ENCODE data around the gene ZCCHC7.

Gene ZCCHC7

DNA sequence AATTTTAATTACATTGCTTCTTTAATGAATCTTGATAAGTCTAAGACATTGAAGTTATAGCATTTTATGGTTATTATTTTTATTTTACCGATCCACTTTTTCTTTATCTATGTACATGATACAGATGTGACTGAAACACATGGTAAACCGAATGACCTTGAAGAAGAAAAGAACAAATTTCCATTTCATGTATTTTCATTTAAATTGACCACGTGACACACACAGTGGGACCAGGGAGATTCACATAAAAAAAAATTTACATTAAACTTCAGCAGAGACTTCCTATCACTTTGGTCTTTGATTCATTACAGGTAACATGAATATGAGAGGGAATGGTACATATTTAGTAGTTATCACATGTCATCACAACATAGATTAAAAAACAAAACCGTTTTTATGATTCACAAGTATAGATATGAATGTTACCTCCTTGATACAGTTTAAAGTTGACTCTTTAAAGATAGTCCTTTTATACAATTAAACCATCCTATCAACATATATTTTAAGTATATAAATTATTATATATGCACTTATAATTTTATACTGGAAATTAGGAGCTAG, 133.1 kb downstream of the ZCCHC7 start:
- Histone ChIP-seq H3K36me3 (ENCODE audit: control insufficient read depth, insufficient read depth, low read length) (peaks cover 3% of the 10 kb centered on the region), H3K4me3 (replicated peaks; ENCODE audit: low read depth, low read length) (no peak overlapping the region), H3K27me3 (replicated peaks; ENCODE audit: control insufficient read depth, insufficient read depth, low read length) (no peaks in the 10 kb centered on the region)
- DNase-seq (ENCODE audit: extremely low read depth, insufficient read length) = no peak
- TF ChIP-seq, protein P1, sequence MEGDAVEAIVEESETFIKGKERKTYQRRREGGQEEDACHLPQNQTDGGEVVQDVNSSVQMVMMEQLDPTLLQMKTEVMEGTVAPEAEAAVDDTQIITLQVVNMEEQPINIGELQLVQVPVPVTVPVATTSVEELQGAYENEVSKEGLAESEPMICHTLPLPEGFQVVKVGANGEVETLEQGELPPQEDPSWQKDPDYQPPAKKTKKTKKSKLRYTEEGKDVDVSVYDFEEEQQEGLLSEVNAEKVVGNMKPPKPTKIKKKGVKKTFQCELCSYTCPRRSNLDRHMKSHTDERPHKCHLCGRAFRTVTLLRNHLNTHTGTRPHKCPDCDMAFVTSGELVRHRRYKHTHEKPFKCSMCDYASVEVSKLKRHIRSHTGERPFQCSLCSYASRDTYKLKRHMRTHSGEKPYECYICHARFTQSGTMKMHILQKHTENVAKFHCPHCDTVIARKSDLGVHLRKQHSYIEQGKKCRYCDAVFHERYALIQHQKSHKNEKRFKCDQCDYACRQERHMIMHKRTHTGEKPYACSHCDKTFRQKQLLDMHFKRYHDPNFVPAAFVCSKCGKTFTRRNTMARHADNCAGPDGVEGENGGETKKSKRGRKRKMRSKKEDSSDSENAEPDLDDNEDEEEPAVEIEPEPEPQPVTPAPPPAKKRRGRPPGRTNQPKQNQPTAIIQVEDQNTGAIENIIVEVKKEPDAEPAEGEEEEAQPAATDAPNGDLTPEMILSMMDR (IDR thresholded peaks at IDR 0.05; ENCODE audit: insufficient read depth, low read length, poor library complexity, severe bottlenecking) = no peak

DNA sequence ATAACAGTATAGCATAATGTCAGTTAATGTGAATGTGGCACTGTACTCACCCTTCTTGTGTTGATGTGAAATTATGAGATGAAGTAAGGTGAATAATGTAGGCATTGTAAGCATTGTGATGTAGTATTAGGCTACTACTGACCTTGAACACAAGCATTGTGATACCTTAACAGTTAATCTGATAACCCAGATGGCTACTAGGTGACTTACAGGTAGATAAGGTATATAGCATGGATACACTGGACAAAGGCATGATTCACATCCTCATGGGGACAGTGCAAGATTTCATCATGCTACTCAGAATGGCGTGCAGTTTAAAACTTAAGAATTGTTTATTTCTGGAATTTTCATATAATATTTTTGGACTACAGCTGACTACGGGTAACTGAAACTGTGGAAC, 134.8 kb downstream of the ZCCHC7 start:
- Histone ChIP-seq H3K27me3 (replicated peaks; ENCODE audit: control insufficient read depth, insufficient read depth, low read length) (no peaks in the 10 kb centered on the region), H3K36me3 (ENCODE audit: control insufficient read depth, insufficient read depth, low read length) (peaks cover 3% of the 10 kb centered on the region), H3K4me3 (replicated peaks; ENCODE audit: low read depth, low read length) (no peak overlapping the region)
- DNase-seq (ENCODE audit: extremely low read depth, insufficient read length) = no peak
- TF ChIP-seq, protein P1 (IDR thresholded peaks at IDR 0.05; ENCODE audit: insufficient read depth, low read length, poor library complexity, severe bottlenecking) = no peak

DNA sequence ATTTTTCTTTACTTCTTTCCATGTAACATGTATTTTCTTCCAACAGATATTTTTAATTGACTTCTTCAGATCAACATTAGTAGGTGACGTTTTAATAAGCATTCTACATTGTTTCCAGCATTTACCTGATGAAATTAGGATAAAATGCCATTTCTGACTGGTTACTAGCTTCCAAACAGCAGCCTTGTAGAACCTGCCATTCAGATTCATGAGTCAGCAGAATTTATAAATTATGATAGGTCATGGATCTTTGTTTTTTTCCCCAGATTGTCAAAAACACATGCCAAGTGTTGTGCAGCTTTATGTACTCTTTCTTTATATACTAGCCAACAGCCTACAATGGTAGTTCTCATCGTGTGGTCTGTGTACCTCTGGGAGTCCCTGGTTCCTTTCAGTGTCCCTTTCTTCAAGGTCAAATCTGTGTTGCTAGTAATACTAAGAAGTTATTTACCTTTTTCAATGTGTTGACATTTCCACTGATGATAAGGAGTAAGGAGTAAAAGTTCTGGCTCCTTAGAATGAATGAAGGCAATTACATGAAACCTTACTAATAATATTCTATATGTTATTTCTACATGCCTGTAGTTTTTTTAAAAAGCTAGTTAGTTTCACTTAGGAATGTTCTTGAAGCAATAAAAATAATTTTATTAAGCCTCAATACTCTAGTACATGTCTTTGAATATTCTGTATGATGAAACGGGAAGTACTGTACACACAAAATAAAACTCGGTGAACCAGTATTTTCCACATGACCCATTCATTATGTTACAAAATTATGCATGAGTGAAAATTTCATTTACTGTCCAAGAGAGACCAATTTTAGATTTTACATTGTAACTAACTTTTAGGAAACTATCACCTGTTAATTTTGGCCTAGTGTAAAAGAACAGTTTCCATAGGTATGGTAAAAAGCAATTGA, 135.8 kb downstream of the ZCCHC7 start:
- no peaks in the 10 kb centered on the region for H3K27me3 ChIP-seq (replicated peaks; ENCODE audit: control insufficient read depth, insufficient read depth, low read length)
- H3K36me3 ChIP-seq (ENCODE audit: control insufficient read depth, insufficient read depth, low read length) = peaks cover 3% of the 10 kb centered on the region
- no peak overlapping the region for H3K4me3 ChIP-seq (replicated peaks; ENCODE audit: low read depth, low read length)
- TF ChIP-seq, protein P1 (IDR thresholded peaks at IDR 0.05; ENCODE audit: insufficient read depth, low read length, poor library complexity, severe bottlenecking) = no peak
- DNase-seq (ENCODE audit: extremely low read depth, insufficient read length) = no peak

DNA sequence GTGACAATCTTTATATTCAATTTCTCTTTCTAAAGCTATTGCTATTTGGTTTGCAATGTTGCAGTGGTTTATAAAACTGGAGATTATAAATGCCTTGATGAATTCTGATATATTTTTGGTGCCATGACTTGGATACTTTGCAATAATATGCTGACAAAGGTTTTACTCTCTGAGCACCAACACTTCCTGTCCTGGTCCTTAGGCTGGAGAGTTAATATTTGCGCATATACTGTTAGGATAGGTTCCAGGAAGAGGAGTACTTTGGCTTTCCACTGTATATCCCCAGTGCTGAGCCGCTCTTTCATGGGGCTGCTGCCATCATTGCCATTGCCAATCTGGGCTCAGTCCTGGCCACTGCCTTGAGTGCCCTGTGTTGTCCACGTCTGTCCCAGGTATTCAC, 139.6 kb downstream of the ZCCHC7 start:
- no peak overlapping the region for H3K4me3 ChIP-seq (replicated peaks; ENCODE audit: low read depth, low read length)
- H3K27me3 ChIP-seq (replicated peaks; ENCODE audit: control insufficient read depth, insufficient read depth, low read length) = no peaks in the 10 kb centered on the region
- no peaks in the 10 kb centered on the region for H3K36me3 ChIP-seq (ENCODE audit: control insufficient read depth, insufficient read depth, low read length)
- TF ChIP-seq, protein P1 (IDR thresholded peaks at IDR 0.05; ENCODE audit: insufficient read depth, low read length, poor library complexity, severe bottlenecking) = no peak
- DNase-seq (ENCODE audit: extremely low read depth, insufficient read length) = no peak

DNA sequence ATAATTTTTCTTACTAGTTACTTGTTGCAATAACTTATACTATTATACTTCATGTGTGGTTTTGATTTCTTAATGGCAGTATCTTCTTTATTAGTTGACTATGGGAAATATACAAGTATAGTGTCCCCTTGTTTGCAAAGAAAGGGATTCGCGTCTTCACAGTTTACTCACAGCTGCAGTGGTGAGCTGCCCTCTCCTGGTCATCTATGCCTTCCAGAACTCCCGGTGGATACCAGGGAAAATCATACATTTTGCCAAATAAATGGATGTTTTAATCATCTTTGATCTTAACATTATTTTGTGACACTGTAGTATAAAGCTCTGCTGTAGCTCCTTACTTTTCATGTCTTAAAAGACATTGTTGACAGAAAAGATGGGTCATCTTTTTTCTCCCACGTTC, 142.0 kb downstream of the ZCCHC7 start:
- H3K4me3 ChIP-seq (replicated peaks; ENCODE audit: low read depth, low read length) = no peak overlapping the region
- TF ChIP-seq, protein P1 (IDR thresholded peaks at IDR 0.05; ENCODE audit: insufficient read depth, low read length, poor library complexity, severe bottlenecking) = peak; percentile 38
- H3K27me3 ChIP-seq (replicated peaks; ENCODE audit: control insufficient read depth, insufficient read depth, low read length) = no peaks in the 10 kb centered on the region
- DNase-seq (ENCODE audit: extremely low read depth, insufficient read length) = no peak
- H3K36me3 ChIP-seq (ENCODE audit: control insufficient read depth, insufficient read depth, low read length) = no peaks in the 10 kb centered on the region
